Mucosa of descending colon (tissue), 3 donors: Measurements from ENCODE around the gene LBX1. TPM values are rescaled to one million over a fixed set of nuclear protein-coding genes. Genes with fewer than 3 reads are reported as not detected.

Experiments
- ATAC-seq: fragments of 200-7000 bp; cut with Tn5 transposase; one replicate; pipeline ENCODE4 v1.9.1; 2020; ENCODE audit warnings: mild to moderate bottlenecking, moderate library complexity
- DNase-seq, 3 donors: peaks; one replicate each; pipeline ENCODE4 v3.0.0-alpha.2; 2020
- H3K36me3 ChIP-seq: fragments of 200-600 bp; one replicate; pipeline ENCODE4 v1.8.0; 2021; ENCODE audit warnings: low read depth, mild to moderate bottlenecking
- H3K4me1 ChIP-seq: fragments of 200-600 bp; one replicate; pipeline ENCODE4 v1.8.0; 2021; ENCODE audit warnings: low read depth, mild to moderate bottlenecking
- H3K4me3 ChIP-seq: fragments of 200-600 bp; one replicate; pipeline ENCODE4 v1.8.0; 2021; ENCODE audit warnings: mild to moderate bottlenecking
- H3K9me3 ChIP-seq: fragments of 200-600 bp; one replicate; pipeline ENCODE4 v1.8.0; 2021; ENCODE audit warnings: mild to moderate bottlenecking
- intact Hi-C, 2 donors: fragments of 100-400 bp; cut with DNase I in 1 of 2; cut with micrococcal nuclease in 1 of 2; formaldehyde crosslinking; loops; one replicate each; pipeline versions ENCODE4 v1.11.0 to v1.11.1; 2022; cut with DNase I, micrococcal nuclease
- total RNA-seq, 3 donors: library from RNA; stranded (reverse); fragmentation: NEBNext Ultra II Directional in 2 of 3; extraction: Animal tissue kit (Norgen Biotek cat#: 25700) in 2 of 3; gene quantifications; one replicate each; pipeline versions ENCODE4 v1.2.1 to v1.2.4, GENCODE V29; 2021 to 2023
- TF ChIP-seq, protein P1 (sequence below): fragments of 200-600 bp; IDR thresholded peaks from one replicate; pipeline ENCODE4 v1.8.0; 2022; ENCODE audit warnings: antibody characterized with exemption, mild to moderate bottlenecking
- donor health status: DM: no; HTN: no; CAD: no; lungs with moderate emphysema.
- donor health status: DM: no; HTN: no; CAD: no.
- donor health status: DM: no; HTN: yes; CAD: no.

Gene LBX1
- total RNA-seq, 3 donors from 2014 or later: not detected

DNA sequence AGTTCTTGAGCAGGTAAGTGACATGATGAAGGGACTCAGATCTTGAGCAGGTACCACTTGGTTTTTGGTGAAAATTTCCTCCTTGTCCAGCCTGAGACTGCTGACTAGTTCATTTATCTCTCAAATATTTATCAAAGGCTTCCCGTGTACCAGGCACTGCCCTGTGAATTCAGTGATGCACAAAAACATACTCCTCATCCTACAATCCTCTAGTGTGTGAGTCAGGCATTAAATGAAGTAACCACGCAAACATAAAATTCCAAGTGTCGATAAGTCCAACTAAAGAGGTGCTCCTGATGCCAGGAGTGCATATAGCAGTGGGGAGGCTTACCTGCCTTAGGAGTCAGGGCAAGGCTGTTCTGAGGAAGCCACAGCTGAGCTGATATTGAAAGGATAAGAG, 41.5 kb upstream of the LBX1 start:
- Histone ChIP-seq H3K9me3 (no peaks in the 10 kb centered on the region), H3K36me3 (no peaks in the 10 kb centered on the region), H3K4me3 (no peak overlapping the region), H3K4me1 (no peaks in the 10 kb centered on the region)
- intact Hi-C loops: loop anchor here in 1 of 2 donors (10.0 kb wide), 1 partner anchor 294 kb away; no protein-coding TSS in a partner anchor
- TF ChIP-seq, protein P1, sequence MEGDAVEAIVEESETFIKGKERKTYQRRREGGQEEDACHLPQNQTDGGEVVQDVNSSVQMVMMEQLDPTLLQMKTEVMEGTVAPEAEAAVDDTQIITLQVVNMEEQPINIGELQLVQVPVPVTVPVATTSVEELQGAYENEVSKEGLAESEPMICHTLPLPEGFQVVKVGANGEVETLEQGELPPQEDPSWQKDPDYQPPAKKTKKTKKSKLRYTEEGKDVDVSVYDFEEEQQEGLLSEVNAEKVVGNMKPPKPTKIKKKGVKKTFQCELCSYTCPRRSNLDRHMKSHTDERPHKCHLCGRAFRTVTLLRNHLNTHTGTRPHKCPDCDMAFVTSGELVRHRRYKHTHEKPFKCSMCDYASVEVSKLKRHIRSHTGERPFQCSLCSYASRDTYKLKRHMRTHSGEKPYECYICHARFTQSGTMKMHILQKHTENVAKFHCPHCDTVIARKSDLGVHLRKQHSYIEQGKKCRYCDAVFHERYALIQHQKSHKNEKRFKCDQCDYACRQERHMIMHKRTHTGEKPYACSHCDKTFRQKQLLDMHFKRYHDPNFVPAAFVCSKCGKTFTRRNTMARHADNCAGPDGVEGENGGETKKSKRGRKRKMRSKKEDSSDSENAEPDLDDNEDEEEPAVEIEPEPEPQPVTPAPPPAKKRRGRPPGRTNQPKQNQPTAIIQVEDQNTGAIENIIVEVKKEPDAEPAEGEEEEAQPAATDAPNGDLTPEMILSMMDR: no peak
- DNase-seq (no peak), ATAC-seq (no peak)

DNA sequence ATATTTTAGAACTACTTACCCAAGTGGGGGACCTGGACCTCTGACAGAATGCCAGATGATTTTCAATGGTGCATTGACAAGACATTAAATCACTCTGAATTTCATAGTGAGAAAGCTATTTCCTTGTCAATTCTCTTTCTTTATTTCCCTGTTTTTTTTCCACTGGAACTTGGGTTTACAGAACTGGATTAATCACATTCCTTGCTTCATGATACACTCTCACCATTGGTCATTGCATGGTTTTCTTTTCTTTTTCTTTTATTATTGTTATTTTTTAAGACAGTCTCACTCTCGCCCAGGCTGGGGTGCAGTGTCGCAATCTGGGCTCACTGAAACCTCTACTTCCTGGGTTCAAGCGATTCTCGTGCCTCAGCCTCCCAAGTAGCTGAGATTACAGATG, 38.5 kb upstream of the LBX1 start:
- no peak overlapping the region for H3K4me3 ChIP-seq

DNA sequence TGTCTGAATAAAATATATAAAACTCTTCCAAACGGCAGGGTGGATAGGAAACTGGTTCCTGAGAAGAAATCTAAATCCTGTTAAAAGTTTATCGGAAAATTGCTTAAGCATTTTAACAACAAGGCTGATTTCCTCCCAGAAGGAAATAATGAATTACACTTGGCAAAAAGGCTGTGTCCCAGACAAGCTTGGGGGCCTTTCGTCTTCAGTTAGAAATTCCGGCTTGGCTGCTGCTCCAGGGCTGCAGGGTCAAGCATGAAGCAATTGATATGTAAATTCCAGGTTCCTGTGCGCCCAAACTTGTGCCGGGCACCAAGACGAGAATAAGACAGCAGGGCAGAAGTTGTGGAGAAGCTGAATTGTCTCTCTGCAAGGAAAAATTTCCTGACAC, 38.0 kb upstream of the LBX1 start:
- TF ChIP-seq, protein P1: no peak
- H3K4me3 ChIP-seq: no peak overlapping the region
- no peaks in the 10 kb centered on the region for H3K36me3 ChIP-seq
- no peaks in the 10 kb centered on the region for H3K9me3 ChIP-seq
- DNase-seq (no peak), ATAC-seq (no peak)
- intact Hi-C loops: no loop called here
- no peaks in the 10 kb centered on the region for H3K4me1 ChIP-seq

More for the DNA sequence above, 38.5 kb upstream of the LBX1 start:
- TF ChIP-seq, protein P1: no peak
- H3K4me1 ChIP-seq: no peaks in the 10 kb centered on the region
- H3K9me3 ChIP-seq: no peaks in the 10 kb centered on the region
- ATAC-seq: no peak
- DNase-seq: no peak
- intact Hi-C loops: no loop called here
- H3K36me3 ChIP-seq: no peaks in the 10 kb centered on the region

DNA sequence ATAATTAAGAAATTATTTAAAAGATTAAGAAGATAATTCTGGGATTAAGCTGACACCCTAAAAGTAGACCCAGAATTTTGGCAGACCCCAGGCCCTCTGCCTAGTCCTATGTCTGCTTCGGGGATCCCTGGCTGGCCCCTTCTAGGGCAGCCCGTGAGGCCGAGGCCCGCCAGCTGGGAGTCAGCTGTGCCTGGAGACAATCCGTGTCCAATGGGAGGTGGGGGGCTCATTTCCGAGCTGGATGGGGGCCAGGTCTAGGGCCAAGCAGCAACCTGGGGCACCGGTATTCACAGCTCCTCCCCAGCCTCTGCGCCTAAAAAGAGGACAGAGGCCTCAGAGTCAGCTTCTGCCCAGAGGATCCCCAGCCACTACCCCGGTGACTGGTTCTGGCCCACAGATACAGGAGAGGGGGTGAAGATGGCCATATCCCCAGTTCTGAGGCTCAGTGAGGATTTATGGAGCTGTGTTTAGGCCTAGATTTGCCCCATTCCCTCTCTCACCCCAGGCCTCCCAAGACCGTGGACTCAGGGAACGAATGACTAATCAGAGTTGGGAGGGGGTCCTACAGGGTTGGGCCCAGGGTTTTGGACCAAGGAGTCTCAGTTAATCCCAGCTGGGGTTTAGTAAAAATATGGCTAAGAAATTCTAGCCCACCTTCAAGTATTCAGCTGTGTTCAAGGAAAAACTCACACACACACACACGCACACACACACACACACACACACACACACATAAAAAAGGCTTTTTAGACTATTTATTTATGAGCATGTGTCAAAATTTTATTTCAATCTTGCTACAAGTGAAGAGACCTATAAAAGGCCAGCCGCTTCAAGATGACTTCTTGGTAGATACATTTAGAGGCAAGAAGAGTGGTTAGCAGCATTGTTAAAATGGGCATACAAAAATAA, 37.4 kb upstream of the LBX1 start:
- H3K4me3 ChIP-seq: no peak overlapping the region
- ATAC-seq (no peak), DNase-seq (no peak)
- no peaks in the 10 kb centered on the region for H3K36me3 ChIP-seq
- TF ChIP-seq, protein P1: no peak
- H3K4me1 ChIP-seq: no peaks in the 10 kb centered on the region
- intact Hi-C loops: no loop called here
- no peaks in the 10 kb centered on the region for H3K9me3 ChIP-seq

DNA sequence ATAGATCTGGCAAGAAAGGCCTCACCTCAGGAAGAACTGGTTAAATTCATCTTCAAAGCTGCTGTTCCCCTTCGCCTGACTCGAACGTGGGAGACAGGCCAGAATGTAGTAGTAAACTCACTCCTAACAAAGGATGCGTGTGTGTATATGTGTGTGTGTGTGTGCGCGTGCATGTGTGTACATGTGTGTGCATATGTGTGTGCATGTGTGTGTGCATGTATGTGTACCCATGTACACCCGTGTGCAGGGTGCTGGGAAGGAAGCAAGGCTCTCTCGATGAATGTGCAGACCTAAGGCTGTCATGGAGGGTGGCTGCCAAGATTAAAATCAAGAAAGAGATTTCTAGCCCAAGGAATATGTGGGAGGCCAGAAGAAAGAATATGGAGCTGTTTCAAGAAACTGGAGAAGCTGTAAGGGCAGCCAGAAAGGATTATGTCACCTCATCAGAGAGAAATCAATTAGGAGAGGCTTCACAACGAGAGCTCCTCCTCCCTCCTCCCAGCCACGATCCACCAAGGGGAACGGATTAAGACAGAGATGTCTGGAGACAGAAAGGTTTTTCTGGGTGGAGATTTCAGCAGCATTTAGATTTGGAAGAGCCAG, 34.0 kb upstream of the LBX1 start:
- no peak for DNase-seq
- peaks cover 2% of the 10 kb centered on the region for H3K9me3 ChIP-seq
- TF ChIP-seq, protein P1: no peak
- H3K4me1 ChIP-seq: no peaks in the 10 kb centered on the region
- no peak for ATAC-seq
- intact Hi-C loops: no loop called here
- no peaks in the 10 kb centered on the region for H3K36me3 ChIP-seq
- H3K4me3 ChIP-seq: no peak overlapping the region
